ENCODE results near the gene CNKSR3.

The CNKSR3 gene

DNA sequence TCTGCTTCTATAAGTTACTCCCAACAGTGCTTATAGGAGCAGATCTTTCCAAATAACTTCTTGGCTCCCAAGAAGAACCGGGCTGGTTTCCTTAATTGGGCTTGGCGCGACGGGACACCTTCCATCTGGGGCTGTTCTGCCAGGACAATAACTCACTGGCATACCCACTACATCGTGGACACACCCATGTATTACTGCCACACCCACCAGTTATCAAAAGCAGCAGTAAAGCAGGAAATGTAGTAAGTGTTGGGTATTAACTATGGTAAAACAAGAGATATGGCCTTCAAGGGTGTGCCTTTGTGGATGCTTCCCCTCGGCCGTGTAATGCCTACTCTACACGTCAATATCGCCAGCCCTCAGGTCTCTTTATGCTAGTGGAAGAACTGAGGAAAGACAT, 24.7 kb downstream of the CNKSR3 start:
- H3K23ac ChIP-seq (ENCODE audit: low read length), result no peak overlapping the region
- H3K36me3 ChIP-seq (ENCODE audit: control insufficient read depth, insufficient read depth, low read length), result no peaks in the 10 kb centered on the region
- H3K79me2 ChIP-seq (ENCODE audit: control insufficient read depth, insufficient read depth, low read length), result peaks cover 31% of the 10 kb centered on the region
- H2AK5ac ChIP-seq (ENCODE audit: low read length), result no peak overlapping the region
- no peak overlapping the region for H3K4me3 ChIP-seq (ENCODE audit: low read length)
- no peak overlapping the region for H2BK5ac ChIP-seq (ENCODE audit: low read length)
- DNase-seq, result no peak
- no peak overlapping the region for H3K27ac ChIP-seq (ENCODE audit: low read depth, low read length)
- H3K27me3 ChIP-seq (ENCODE audit: insufficient read depth, low read length, poor library complexity), result no peaks in the 10 kb centered on the region
- H3K4me1 ChIP-seq (ENCODE audit: control insufficient read depth, low read depth, low read length), result no peaks in the 10 kb centered on the region
- no peak overlapping the region for H3K4ac ChIP-seq (ENCODE audit: low read depth, low read length)
- WGBS (ENCODE audit: extremely low coverage, insufficient coverage, low lambda C conversion rate), result no CpG with 5 or more reads among the region's 9 CpGs
- no peak overlapping the region for H3K56ac ChIP-seq (ENCODE audit: low read length)
- H3K4me2 ChIP-seq (ENCODE audit: low read length), result no peak overlapping the region
- no peak overlapping the region for H2BK120ac ChIP-seq (ENCODE audit: low read depth, low read length)
- H3K79me1 ChIP-seq (ENCODE audit: low read length), result peaks cover 6% of the 10 kb centered on the region
- H3K9ac ChIP-seq (ENCODE audit: low read length), result no peak overlapping the region
- H2BK15ac ChIP-seq (replicated peaks; ENCODE audit: low read depth), result no peak overlapping the region
- H3K18ac ChIP-seq (ENCODE audit: low read length), result no peak overlapping the region
- no peak overlapping the region for H4K8ac ChIP-seq (ENCODE audit: low read depth, low read length)
- H4K5ac ChIP-seq (ENCODE audit: low read length), result no peak overlapping the region

DNA sequence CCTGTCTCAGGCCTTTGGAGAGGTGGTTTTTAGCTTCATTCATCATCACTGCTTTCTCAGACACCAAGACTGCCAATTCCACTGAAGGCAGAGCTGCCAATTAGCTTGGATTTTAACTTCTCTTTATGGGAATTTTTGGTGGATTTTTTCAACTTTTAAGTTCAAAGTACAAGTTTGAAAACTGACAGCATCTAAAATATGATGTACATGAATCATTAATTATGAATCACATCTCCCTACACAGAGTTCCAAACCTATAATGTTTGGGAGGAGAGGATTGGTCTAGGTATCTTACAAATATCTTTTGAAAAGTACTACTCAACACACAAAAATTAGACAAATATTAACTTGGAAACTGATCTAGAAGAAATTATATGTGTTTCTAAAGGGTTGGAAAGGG, 25.5 kb downstream of the CNKSR3 start:
- Histone ChIP-seq H3K27me3 (ENCODE audit: insufficient read depth, low read length, poor library complexity) (no peaks in the 10 kb centered on the region), H2AK5ac (ENCODE audit: low read length) (no peak overlapping the region), H4K5ac (ENCODE audit: low read length) (no peak overlapping the region), H2BK120ac (ENCODE audit: low read depth, low read length) (no peak overlapping the region), H3K4me2 (ENCODE audit: low read length) (no peak overlapping the region), H3K79me2 (ENCODE audit: control insufficient read depth, insufficient read depth, low read length) (peaks cover 31% of the 10 kb centered on the region), H3K23ac (ENCODE audit: low read length) (no peak overlapping the region), H3K56ac (ENCODE audit: low read length) (no peak overlapping the region), H4K8ac (ENCODE audit: low read depth, low read length) (no peak overlapping the region), H3K18ac (ENCODE audit: low read length) (no peak overlapping the region), H3K79me1 (ENCODE audit: low read length) (peaks cover 9% of the 10 kb centered on the region), H2BK15ac (replicated peaks; ENCODE audit: low read depth) (no peak overlapping the region), H3K9ac (ENCODE audit: low read length) (no peak overlapping the region), H3K4me3 (ENCODE audit: low read length) (no peak overlapping the region), H3K4me1 (ENCODE audit: control insufficient read depth, low read depth, low read length) (no peaks in the 10 kb centered on the region), H3K27ac (ENCODE audit: low read depth, low read length) (no peak overlapping the region), H3K36me3 (ENCODE audit: control insufficient read depth, insufficient read depth, low read length) (no peaks in the 10 kb centered on the region), H2BK5ac (ENCODE audit: low read length) (no peak overlapping the region), H3K4ac (ENCODE audit: low read depth, low read length) (no peak overlapping the region)
- no peak for DNase-seq

DNA sequence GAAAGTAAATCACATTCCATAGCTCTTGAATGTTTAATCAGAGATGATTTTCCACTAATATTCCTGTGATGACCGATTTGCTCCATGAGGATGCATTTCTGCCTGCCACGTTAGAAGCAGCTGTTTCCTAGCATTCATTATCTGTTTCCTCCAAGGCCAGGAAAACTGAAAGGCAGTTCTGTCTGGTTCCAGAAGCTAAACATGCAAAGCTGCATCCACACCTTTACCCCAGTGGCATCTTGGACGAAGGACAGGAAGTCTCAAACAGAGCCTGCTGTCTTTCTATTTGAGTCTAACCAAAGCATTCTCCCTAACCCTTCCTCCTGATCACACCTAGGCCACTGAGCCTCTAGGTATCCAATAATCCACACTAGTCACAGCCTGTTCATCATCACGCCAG, 27.6 kb downstream of the CNKSR3 start:
- Histone ChIP-seq H3K27me3 (ENCODE audit: insufficient read depth, low read length, poor library complexity) (no peaks in the 10 kb centered on the region), H3K9ac (ENCODE audit: low read length) (no peak overlapping the region)
- no CpG with 5 or more reads among the region's 4 CpGs for WGBS (ENCODE audit: extremely low coverage, insufficient coverage, low lambda C conversion rate)

DNA sequence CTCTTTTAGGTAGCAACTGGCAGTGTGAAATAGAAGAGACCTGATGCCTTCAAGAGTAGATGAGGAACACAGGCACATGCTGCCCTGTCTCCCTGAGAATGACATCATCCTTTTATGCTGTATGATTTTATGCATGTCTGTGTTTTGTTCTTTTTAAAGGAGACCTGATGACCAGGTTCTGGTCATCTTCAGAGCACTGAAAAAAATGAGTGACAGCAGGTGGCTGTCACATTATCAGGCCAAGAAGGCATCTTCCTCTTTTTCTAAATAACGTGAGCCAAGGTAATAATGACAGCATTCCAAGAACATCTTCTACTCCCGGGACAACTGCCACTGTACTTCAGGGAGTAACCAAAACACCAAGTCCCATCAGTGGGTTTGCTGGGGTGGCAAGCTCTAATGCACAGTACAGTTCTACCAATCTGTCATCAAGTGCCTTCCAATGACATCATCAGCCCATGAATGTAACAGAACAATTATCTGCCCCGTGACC, 28.9 kb downstream of the CNKSR3 start:
- WGBS (ENCODE audit: extremely low coverage, insufficient coverage, low lambda C conversion rate), result no CpG with 5 or more reads among the region's 3 CpGs
- H3K27ac ChIP-seq (ENCODE audit: low read depth, low read length), result no peak overlapping the region
- no peak overlapping the region for H2BK15ac ChIP-seq (replicated peaks; ENCODE audit: low read depth)
- no peak overlapping the region for H4K5ac ChIP-seq (ENCODE audit: low read length)
- no peaks in the 10 kb centered on the region for H3K36me3 ChIP-seq (ENCODE audit: control insufficient read depth, insufficient read depth, low read length)
- no peak overlapping the region for H3K9ac ChIP-seq (ENCODE audit: low read length)
- no peak overlapping the region for H3K56ac ChIP-seq (ENCODE audit: low read length)
- no peak overlapping the region for H3K23ac ChIP-seq (ENCODE audit: low read length)
- H2AK5ac ChIP-seq (ENCODE audit: low read length), result no peak overlapping the region
- no peaks in the 10 kb centered on the region for H3K4me1 ChIP-seq (ENCODE audit: control insufficient read depth, low read depth, low read length)
- H2BK120ac ChIP-seq (ENCODE audit: low read depth, low read length), result no peak overlapping the region
- H3K4ac ChIP-seq (ENCODE audit: low read depth, low read length), result no peak overlapping the region
- no peak overlapping the region for H2BK5ac ChIP-seq (ENCODE audit: low read length)
- H3K79me2 ChIP-seq (ENCODE audit: control insufficient read depth, insufficient read depth, low read length), result peaks cover 41% of the 10 kb centered on the region
- H3K79me1 ChIP-seq (ENCODE audit: low read length), result peaks cover 21% of the 10 kb centered on the region
- DNase-seq, result no peak
- H3K4me3 ChIP-seq (ENCODE audit: low read length), result no peak overlapping the region
- H4K8ac ChIP-seq (ENCODE audit: low read depth, low read length), result no peak overlapping the region
- no peak overlapping the region for H3K4me2 ChIP-seq (ENCODE audit: low read length)
- H3K27me3 ChIP-seq (ENCODE audit: insufficient read depth, low read length, poor library complexity), result no peaks in the 10 kb centered on the region
- no peak overlapping the region for H3K18ac ChIP-seq (ENCODE audit: low read length)

More for the DNA sequence above, 27.6 kb downstream of the CNKSR3 start:
- DNase-seq, result no peak
- H3K4me3 ChIP-seq (ENCODE audit: low read length), result no peak overlapping the region
- H4K5ac ChIP-seq (ENCODE audit: low read length), result no peak overlapping the region
- H4K8ac ChIP-seq (ENCODE audit: low read depth, low read length), result no peak overlapping the region
- H3K56ac ChIP-seq (ENCODE audit: low read length), result no peak overlapping the region
- no peak overlapping the region for H3K27ac ChIP-seq (ENCODE audit: low read depth, low read length)
- no peak overlapping the region for H2BK5ac ChIP-seq (ENCODE audit: low read length)
- H3K4me1 ChIP-seq (ENCODE audit: control insufficient read depth, low read depth, low read length), result no peaks in the 10 kb centered on the region
- no peak overlapping the region for H3K23ac ChIP-seq (ENCODE audit: low read length)
- H2BK15ac ChIP-seq (replicated peaks; ENCODE audit: low read depth), result no peak overlapping the region
- peaks cover 17% of the 10 kb centered on the region for H3K79me1 ChIP-seq (ENCODE audit: low read length)
- no peak overlapping the region for H2BK120ac ChIP-seq (ENCODE audit: low read depth, low read length)
- no peak overlapping the region for H2AK5ac ChIP-seq (ENCODE audit: low read length)
- no peak overlapping the region for H3K4ac ChIP-seq (ENCODE audit: low read depth, low read length)
- H3K18ac ChIP-seq (ENCODE audit: low read length), result no peak overlapping the region
- no peak overlapping the region for H3K4me2 ChIP-seq (ENCODE audit: low read length)
- no peaks in the 10 kb centered on the region for H3K36me3 ChIP-seq (ENCODE audit: control insufficient read depth, insufficient read depth, low read length)
- peaks cover 41% of the 10 kb centered on the region for H3K79me2 ChIP-seq (ENCODE audit: control insufficient read depth, insufficient read depth, low read length)

DNA sequence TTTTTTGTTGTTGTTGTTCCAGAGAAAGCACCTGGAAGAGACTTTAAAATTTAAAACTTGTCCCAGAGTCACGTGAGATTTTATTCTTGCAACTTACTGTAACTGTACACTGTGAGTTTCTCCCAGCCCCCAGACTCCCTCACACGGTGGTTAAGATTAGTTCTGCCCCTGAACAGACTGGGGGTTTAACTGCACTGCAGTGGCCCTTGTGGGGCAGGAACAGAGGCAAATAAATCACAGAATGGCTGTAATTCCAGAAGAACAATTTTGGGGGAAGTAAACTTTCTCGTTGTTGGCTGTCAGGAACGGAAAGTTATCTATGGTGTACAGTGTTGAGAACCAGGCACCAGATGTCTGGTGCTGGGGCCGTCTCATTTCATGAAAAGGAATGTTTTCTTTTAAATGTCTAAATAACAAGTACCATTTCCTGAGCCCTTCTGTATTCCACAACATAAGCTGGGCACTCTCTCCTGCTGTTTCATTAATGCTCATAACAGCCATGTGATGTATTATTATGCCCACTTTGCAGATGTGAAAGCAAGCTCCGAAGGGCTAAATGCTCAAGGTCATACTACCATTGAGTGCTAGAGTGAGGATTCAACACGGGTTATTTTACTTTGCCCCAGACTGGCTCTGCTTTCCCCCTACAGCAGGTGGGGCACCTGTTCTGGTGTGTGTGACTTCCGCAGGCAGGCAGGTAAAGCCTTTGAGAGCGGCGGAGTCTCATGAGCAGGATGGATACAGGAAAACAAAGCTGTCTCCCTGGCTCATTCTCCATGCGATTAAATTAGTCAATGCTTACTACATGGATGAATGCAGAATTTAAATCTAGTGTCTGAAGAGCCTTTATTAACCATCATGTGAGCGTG, 30.5 kb downstream of the CNKSR3 start:
- no peak overlapping the region for H2BK5ac ChIP-seq (ENCODE audit: low read length)
- peaks cover 44% of the 10 kb centered on the region for H3K79me2 ChIP-seq (ENCODE audit: control insufficient read depth, insufficient read depth, low read length)
- H2AK5ac ChIP-seq (ENCODE audit: low read length), result no peak overlapping the region
- no peak overlapping the region for H4K8ac ChIP-seq (ENCODE audit: low read depth, low read length)
- H3K4me2 ChIP-seq (ENCODE audit: low read length), result no peak overlapping the region
- no peaks in the 10 kb centered on the region for H3K27me3 ChIP-seq (ENCODE audit: insufficient read depth, low read length, poor library complexity)
- H3K18ac ChIP-seq (ENCODE audit: low read length), result no peak overlapping the region
- no CpG with 5 or more reads among the region's 12 CpGs for WGBS (ENCODE audit: extremely low coverage, insufficient coverage, low lambda C conversion rate)
- no peak overlapping the region for H4K5ac ChIP-seq (ENCODE audit: low read length)
- no peak overlapping the region for H2BK15ac ChIP-seq (replicated peaks; ENCODE audit: low read depth)
- no peak overlapping the region for H2BK120ac ChIP-seq (ENCODE audit: low read depth, low read length)
- no peak for DNase-seq
- no peak overlapping the region for H3K4ac ChIP-seq (ENCODE audit: low read depth, low read length)
- H3K23ac ChIP-seq (ENCODE audit: low read length), result no peak overlapping the region
- no peak overlapping the region for H3K56ac ChIP-seq (ENCODE audit: low read length)
- H3K79me1 ChIP-seq (ENCODE audit: low read length), result peaks cover 20% of the 10 kb centered on the region
- no peaks in the 10 kb centered on the region for H3K4me1 ChIP-seq (ENCODE audit: control insufficient read depth, low read depth, low read length)
- H3K27ac ChIP-seq (ENCODE audit: low read depth, low read length), result no peak overlapping the region
- H3K9ac ChIP-seq (ENCODE audit: low read length), result no peak overlapping the region
- no peak overlapping the region for H3K4me3 ChIP-seq (ENCODE audit: low read length)
- no peaks in the 10 kb centered on the region for H3K36me3 ChIP-seq (ENCODE audit: control insufficient read depth, insufficient read depth, low read length)

DNA sequence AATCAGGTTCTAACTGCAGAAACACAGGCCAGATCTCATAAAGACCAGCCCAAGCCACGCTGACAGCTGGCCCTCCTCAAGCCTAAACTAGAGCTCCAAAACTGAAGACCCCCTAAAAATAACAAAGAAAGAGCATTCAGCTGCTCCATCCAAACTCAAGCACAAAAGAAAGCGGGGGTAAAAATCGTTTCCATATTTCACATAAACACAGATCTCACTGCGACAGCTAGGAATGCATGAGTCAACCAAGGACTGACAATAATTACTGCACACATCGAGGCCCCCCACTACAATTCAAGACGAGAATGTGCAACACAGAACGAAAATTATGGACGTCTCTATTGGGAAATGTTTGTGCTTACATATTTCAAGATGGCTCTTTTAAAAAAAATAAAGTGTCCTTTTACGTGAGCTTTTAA, 31.1 kb downstream of the CNKSR3 start:
- H2BK5ac ChIP-seq (ENCODE audit: low read length), result no peak overlapping the region
- H4K8ac ChIP-seq (ENCODE audit: low read depth, low read length), result no peak overlapping the region
- H3K36me3 ChIP-seq (ENCODE audit: control insufficient read depth, insufficient read depth, low read length), result no peaks in the 10 kb centered on the region
- DNase-seq, result no peak
- no peak overlapping the region for H3K56ac ChIP-seq (ENCODE audit: low read length)
- no peak overlapping the region for H3K4ac ChIP-seq (ENCODE audit: low read depth, low read length)
- no peak overlapping the region for H2AK5ac ChIP-seq (ENCODE audit: low read length)
- peaks cover 50% of the 10 kb centered on the region for H3K79me2 ChIP-seq (ENCODE audit: control insufficient read depth, insufficient read depth, low read length)
- H3K4me2 ChIP-seq (ENCODE audit: low read length), result no peak overlapping the region
- no peak overlapping the region for H3K23ac ChIP-seq (ENCODE audit: low read length)
- no CpG with 5 or more reads among the region's 9 CpGs for WGBS (ENCODE audit: extremely low coverage, insufficient coverage, low lambda C conversion rate)
- H3K18ac ChIP-seq (ENCODE audit: low read length), result no peak overlapping the region
- H3K4me3 ChIP-seq (ENCODE audit: low read length), result no peak overlapping the region
- H3K9ac ChIP-seq (ENCODE audit: low read length), result no peak overlapping the region
- H4K5ac ChIP-seq (ENCODE audit: low read length), result no peak overlapping the region
- H3K4me1 ChIP-seq (ENCODE audit: control insufficient read depth, low read depth, low read length), result no peaks in the 10 kb centered on the region
- peaks cover 20% of the 10 kb centered on the region for H3K79me1 ChIP-seq (ENCODE audit: low read length)
- no peak overlapping the region for H3K27ac ChIP-seq (ENCODE audit: low read depth, low read length)
- H2BK15ac ChIP-seq (replicated peaks; ENCODE audit: low read depth), result no peak overlapping the region
- no peaks in the 10 kb centered on the region for H3K27me3 ChIP-seq (ENCODE audit: insufficient read depth, low read length, poor library complexity)
- H2BK120ac ChIP-seq (ENCODE audit: low read depth, low read length), result no peak overlapping the region
